ENCODE measurements around the gene TAOK1.

TAOK1 gene

DNA sequence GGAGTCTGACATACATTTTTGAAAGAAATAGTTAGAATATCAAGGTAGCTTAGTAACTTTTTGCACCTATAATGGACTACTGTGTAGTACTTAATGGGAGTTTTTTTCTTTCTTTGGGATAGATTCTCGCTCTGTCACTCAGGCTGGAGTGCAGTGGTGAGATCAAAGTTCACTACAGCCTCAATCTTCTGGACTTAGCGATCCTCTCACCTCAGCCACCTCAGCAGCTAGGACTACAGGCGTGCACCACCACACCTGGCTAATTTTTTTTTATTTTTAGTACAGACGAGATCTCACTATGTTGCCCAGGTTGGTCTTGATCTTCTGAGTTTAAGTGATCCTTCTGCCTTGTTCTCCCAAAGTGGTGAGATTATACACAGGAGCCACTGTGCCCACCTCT lies 9.5 kb downstream of the TAOK1 start:
- CTCF ChIA-PET: interaction anchor here (0.7 to 1.2 kb wide), 2 partner anchors 25 to 240 kb away, joined by 3 to 5 read pairs; no protein-coding TSS in a partner anchor
- H3K27ac ChIP-seq (ENCODE audit: extremely low read depth, low read depth, low read length): no peak overlapping the region
- peaks cover 45 to 68% of the 10 kb centered on the region in 2 experiments for H3K36me3 ChIP-seq (ENCODE audit: control insufficient read depth in 2 of 2, insufficient read depth in 1 of 2, low read length in 2 of 2)
- TF ChIP-seq, protein P1, sequence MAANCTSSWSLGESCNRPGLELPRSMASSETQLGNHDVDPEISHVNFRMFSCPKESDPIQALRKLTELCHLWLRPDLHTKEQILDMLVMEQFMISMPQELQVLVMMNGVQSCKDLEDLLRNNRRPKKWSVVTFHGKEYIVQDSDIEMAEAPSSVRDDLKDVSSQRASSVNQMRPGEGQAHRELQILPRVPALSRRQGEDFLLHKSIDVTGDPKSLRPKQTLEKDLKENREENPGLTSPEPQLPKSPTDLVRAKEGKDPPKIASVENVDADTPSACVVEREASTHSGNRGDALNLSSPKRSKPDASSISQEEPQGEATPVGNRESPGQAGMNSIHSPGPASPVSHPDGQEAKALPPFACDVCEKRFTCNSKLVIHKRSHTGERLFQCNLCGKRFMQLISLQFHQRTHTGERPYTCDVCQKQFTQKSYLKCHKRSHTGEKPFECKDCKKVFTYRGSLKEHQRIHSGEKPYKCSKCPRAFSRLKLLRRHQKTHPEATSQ (tag by site-specific recombination; IDR thresholded peaks at IDR 0.05): no peak
- TF ChIP-seq, protein P2, sequence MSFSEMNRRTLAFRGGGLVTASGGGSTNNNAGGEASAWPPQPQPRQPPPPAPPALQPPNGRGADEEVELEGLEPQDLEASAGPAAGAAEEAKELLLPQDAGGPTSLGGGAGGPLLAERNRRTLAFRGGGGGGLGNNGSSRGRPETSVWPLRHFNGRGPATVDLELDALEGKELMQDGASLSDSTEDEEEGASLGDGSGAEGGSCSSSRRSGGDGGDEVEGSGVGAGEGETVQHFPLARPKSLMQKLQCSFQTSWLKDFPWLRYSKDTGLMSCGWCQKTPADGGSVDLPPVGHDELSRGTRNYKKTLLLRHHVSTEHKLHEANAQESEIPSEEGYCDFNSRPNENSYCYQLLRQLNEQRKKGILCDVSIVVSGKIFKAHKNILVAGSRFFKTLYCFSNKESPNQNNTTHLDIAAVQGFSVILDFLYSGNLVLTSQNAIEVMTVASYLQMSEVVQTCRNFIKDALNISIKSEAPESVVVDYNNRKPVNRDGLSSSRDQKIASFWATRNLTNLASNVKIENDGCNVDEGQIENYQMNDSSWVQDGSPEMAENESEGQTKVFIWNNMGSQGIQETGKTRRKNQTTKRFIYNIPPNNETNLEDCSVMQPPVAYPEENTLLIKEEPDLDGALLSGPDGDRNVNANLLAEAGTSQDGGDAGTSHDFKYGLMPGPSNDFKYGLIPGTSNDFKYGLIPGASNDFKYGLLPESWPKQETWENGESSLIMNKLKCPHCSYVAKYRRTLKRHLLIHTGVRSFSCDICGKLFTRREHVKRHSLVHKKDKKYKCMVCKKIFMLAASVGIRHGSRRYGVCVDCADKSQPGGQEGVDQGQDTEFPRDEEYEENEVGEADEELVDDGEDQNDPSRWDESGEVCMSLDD (tag by site-specific recombination; IDR thresholded peaks at IDR 0.05): no peak
- TF ChIP-seq ZNF404 (tag by site-specific recombination; IDR thresholded peaks at IDR 0.05): no peak
- TF ChIP-seq, protein P3, sequence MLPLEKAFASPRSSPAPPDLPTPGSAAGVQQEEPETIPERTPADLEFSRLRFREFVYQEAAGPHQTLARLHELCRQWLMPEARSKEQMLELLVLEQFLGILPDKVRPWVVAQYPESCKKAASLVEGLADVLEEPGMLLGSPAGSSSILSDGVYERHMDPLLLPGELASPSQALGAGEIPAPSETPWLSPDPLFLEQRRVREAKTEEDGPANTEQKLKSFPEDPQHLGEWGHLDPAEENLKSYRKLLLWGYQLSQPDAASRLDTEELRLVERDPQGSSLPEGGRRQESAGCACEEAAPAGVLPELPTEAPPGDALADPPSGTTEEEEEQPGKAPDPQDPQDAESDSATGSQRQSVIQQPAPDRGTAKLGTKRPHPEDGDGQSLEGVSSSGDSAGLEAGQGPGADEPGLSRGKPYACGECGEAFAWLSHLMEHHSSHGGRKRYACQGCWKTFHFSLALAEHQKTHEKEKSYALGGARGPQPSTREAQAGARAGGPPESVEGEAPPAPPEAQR (tag by site-specific recombination; IDR thresholded peaks at IDR 0.05): no peak
- H3K4me1 ChIP-seq (ENCODE audit: control insufficient read depth, insufficient read depth, low read length): no peaks in the 10 kb centered on the region
- H3K9me3 ChIP-seq (ENCODE audit: control insufficient read depth, insufficient read depth, low read depth, low read length): no peaks in the 10 kb centered on the region
- POLR2A ChIA-PET: interaction anchor here (1.7 kb wide), 1 partner anchor 9 kb away, joined by 7 read pairs; the partner anchor contains the start of gene TAOK1
- no peak overlapping the region for H3K4me3 ChIP-seq (ENCODE audit: low read depth, low read length)

DNA sequence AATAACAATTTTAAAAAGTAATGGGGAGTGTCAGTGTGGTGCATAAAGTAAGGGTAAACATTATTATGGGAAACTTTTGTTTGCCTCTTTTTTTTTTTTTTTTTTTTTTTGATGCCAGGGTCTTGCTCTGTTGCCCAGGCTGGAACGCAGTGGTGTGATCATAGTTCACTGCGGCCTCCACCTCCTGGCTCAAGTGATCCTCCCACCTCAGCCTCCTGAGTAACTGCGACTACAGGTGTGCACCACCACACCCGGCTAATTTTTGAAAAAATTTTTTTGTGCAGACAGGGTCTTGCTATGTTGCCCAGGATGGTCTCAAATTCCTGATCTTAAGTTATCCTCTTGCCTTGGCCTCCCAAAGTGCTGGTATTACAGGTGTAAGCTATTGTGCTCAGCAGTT lies 10.7 kb downstream of the TAOK1 start:
- TF ChIP-seq ZFP41 (tag by site-specific recombination; IDR thresholded peaks at IDR 0.05; ENCODE audit: borderline replicate concordance) (no peak), ZNF121 (tag by site-specific recombination; IDR thresholded peaks at IDR 0.05) (peak; percentile 94; the same call in 1 of the 2 replicates), ZNF670 (tag by site-specific recombination; IDR thresholded peaks at IDR 0.05; ENCODE audit: low read depth) (no peak)
- Histone ChIP-seq H3K9me3 (ENCODE audit: control insufficient read depth, insufficient read depth, low read depth, low read length) (no peaks in the 10 kb centered on the region), H3K4me1 (ENCODE audit: control insufficient read depth, insufficient read depth, low read length) (no peaks in the 10 kb centered on the region), H3K27ac (ENCODE audit: extremely low read depth, low read depth, low read length) (no peak overlapping the region), H3K36me3 (ENCODE audit: control insufficient read depth in 2 of 2, insufficient read depth in 1 of 2, low read length in 2 of 2) (peaks cover 51 to 71% of the 10 kb centered on the region in 2 experiments), H3K4me3 (ENCODE audit: low read depth, low read length) (no peak overlapping the region)
- ChIA-PET POLR2A (no interaction called here), CTCF (interaction anchor here (0.7 to 1.2 kb wide), 2 partner anchors 127 to 239 kb away, joined by 3 to 4 read pairs; no protein-coding TSS in a partner anchor)

DNA sequence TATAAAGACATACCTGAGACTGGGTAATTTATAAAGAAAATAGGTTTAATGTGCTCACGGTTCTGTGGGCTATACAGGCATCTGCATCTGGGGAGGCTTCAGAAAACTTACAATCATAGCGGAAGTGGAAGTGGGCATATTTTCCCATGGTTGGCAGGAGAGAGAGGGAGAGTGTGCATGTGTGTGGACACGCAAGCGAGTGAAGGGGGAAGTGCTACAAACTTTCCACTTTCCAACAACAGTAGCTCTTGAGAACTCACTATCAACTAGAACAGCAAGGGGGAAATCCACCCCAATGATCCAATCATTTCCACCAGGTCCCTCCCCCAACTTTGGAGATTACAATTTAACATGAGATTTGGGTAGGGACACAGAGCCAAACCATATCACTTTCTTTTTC lies 11.1 kb downstream of the TAOK1 start:
- no peak overlapping the region for H3K4me3 ChIP-seq (ENCODE audit: low read depth, low read length)
- no peaks in the 10 kb centered on the region for H3K9me3 ChIP-seq (ENCODE audit: control insufficient read depth, insufficient read depth, low read depth, low read length)
- H3K4me1 ChIP-seq (ENCODE audit: control insufficient read depth, insufficient read depth, low read length): no peaks in the 10 kb centered on the region
- POLR2A ChIA-PET: no interaction called here
- CTCF ChIA-PET: no interaction called here
- TF ChIP-seq, protein P4, sequence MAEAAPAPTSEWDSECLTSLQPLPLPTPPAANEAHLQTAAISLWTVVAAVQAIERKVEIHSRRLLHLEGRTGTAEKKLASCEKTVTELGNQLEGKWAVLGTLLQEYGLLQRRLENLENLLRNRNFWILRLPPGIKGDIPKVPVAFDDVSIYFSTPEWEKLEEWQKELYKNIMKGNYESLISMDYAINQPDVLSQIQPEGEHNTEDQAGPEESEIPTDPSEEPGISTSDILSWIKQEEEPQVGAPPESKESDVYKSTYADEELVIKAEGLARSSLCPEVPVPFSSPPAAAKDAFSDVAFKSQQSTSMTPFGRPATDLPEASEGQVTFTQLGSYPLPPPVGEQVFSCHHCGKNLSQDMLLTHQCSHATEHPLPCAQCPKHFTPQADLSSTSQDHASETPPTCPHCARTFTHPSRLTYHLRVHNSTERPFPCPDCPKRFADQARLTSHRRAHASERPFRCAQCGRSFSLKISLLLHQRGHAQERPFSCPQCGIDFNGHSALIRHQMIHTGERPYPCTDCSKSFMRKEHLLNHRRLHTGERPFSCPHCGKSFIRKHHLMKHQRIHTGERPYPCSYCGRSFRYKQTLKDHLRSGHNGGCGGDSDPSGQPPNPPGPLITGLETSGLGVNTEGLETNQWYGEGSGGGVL (tag by site-specific recombination; IDR thresholded peaks at IDR 0.05): no peak
- TF ChIP-seq ZNF202 (tag by site-specific recombination; IDR thresholded peaks at IDR 0.05; ENCODE audit: borderline replicate concordance) (0 out of 2 replicates have a peak, but pooled peaks have one; percentile 32), KLF9 (tag by site-specific recombination; IDR thresholded peaks at IDR 0.05; ENCODE audit: low read depth) (no peak), ZNF600 (tag by site-specific recombination; IDR thresholded peaks at IDR 0.05) (no peak), ZNF514 (tag by site-specific recombination; IDR thresholded peaks at IDR 0.05) (no peak), ZNF223 (tag by site-specific recombination; IDR thresholded peaks at IDR 0.05) (no peak), PRDM1 (tag by site-specific recombination; IDR thresholded peaks at IDR 0.05) (peak; percentile 6)
- TF ChIP-seq, protein P5, sequence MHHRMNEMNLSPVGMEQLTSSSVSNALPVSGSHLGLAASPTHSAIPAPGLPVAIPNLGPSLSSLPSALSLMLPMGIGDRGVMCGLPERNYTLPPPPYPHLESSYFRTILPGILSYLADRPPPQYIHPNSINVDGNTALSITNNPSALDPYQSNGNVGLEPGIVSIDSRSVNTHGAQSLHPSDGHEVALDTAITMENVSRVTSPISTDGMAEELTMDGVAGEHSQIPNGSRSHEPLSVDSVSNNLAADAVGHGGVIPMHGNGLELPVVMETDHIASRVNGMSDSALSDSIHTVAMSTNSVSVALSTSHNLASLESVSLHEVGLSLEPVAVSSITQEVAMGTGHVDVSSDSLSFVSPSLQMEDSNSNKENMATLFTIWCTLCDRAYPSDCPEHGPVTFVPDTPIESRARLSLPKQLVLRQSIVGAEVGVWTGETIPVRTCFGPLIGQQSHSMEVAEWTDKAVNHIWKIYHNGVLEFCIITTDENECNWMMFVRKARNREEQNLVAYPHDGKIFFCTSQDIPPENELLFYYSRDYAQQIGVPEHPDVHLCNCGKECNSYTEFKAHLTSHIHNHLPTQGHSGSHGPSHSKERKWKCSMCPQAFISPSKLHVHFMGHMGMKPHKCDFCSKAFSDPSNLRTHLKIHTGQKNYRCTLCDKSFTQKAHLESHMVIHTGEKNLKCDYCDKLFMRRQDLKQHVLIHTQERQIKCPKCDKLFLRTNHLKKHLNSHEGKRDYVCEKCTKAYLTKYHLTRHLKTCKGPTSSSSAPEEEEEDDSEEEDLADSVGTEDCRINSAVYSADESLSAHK (tag by site-specific recombination; IDR thresholded peaks at IDR 0.05): no peak
- TF ChIP-seq, protein P6, sequence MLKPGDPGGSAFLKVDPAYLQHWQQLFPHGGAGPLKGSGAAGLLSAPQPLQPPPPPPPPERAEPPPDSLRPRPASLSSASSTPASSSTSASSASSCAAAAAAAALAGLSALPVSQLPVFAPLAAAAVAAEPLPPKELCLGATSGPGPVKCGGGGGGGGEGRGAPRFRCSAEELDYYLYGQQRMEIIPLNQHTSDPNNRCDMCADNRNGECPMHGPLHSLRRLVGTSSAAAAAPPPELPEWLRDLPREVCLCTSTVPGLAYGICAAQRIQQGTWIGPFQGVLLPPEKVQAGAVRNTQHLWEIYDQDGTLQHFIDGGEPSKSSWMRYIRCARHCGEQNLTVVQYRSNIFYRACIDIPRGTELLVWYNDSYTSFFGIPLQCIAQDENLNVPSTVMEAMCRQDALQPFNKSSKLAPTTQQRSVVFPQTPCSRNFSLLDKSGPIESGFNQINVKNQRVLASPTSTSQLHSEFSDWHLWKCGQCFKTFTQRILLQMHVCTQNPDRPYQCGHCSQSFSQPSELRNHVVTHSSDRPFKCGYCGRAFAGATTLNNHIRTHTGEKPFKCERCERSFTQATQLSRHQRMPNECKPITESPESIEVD (tag by site-specific recombination; IDR thresholded peaks at IDR 0.05): no peak
- TF ChIP-seq, protein P7, sequence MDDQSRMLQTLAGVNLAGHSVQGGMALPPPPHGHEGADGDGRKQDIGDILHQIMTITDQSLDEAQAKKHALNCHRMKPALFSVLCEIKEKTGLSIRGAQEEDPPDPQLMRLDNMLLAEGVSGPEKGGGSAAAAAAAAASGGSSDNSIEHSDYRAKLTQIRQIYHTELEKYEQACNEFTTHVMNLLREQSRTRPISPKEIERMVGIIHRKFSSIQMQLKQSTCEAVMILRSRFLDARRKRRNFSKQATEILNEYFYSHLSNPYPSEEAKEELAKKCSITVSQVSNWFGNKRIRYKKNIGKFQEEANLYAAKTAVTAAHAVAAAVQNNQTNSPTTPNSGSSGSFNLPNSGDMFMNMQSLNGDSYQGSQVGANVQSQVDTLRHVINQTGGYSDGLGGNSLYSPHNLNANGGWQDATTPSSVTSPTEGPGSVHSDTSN (CRISPR knock-in tag; IDR thresholded peaks at IDR 0.05): no peak
- H3K36me3 ChIP-seq (ENCODE audit: control insufficient read depth in 2 of 2, insufficient read depth in 1 of 2, low read length in 2 of 2): peaks cover 53 to 71% of the 10 kb centered on the region in 2 experiments
- no peak overlapping the region for H3K27ac ChIP-seq (ENCODE audit: extremely low read depth, low read depth, low read length)

All from HEK293 (cell line).